Measurements from ENCODE around the gene CDC25C. TPM values are rescaled to one million over a fixed set of nuclear protein-coding genes. Genes with fewer than 3 reads are reported as not detected.

The CDC25C gene
- total RNA-seq, 1 experiment from 2014 or later, result 36.2 TPM

DNA sequence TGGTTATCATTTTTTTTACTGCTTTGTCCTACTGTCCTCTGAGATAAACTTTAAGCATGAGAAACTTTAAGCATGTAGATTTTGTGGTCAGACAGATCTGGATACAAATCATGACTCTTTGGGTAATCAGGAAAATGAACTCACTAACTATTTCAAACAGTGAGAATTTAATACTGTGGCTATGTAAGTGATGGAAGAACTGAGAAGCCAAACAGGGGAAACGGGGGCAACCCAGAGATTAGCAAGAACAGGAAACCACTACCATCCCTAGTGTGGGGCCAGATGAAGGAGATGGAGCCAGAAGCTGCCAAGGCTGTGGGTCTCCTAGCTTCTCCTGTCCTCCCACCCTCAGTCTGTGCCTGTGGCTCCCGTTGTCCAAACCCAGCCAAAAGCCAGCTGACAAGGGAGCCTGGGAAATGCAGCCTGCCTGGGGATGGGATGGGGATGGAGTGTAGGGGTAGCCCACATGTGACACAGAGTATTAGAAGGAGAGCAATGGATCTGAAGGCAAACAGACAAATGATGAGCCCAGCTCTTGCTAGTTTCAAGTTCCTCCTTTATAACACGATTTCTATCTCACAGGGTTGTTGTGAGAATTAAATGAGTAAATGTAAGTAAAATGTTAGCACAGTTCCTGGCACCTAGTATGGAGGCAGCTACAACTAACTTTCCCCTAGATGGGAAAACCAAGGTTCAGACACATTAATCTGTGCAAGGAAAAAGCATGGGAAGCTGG lies 90.8 kb downstream of the CDC25C start:
- no peak overlapping the region for H3K4me3 ChIP-seq
- H3K27me3 ChIP-seq (ENCODE audit: insufficient read depth, low read depth), result peaks cover 52% of the 10 kb centered on the region
- no peaks in the 10 kb centered on the region for H3K36me3 ChIP-seq (ENCODE audit: low read depth)
- H3K27ac ChIP-seq, result no peak overlapping the region
- no peak overlapping the region for H3K4me2 ChIP-seq
- no peaks in the 10 kb centered on the region for H3K4me1 ChIP-seq (replicated peaks; ENCODE audit: insufficient read depth)
- H3F3A ChIP-seq (ENCODE audit: insufficient read depth, low read depth), result no peaks in the 10 kb centered on the region
- H4K20me1 ChIP-seq (ENCODE audit: insufficient read depth), result no peaks in the 10 kb centered on the region
- no peak for DNase-seq
- intact Hi-C loops (cut with micrococcal nuclease; ENCODE audit: unreplicated experiment), result no loop called here
- POLR2A ChIA-PET (ENCODE audit: unreplicated experiment), result interaction anchor here (0.6 kb wide), 1 partner anchor 177 kb away, joined by 4 read pairs; no protein-coding TSS in a partner anchor
- H3K9me2 ChIP-seq (ENCODE audit: insufficient read depth), result no peaks in the 10 kb centered on the region
- H3K9me3 ChIP-seq (ENCODE audit: insufficient read depth, low read depth), result no peaks in the 10 kb centered on the region
- CTCF ChIA-PET, result no interaction called here
- TF ChIP-seq, protein P1, sequence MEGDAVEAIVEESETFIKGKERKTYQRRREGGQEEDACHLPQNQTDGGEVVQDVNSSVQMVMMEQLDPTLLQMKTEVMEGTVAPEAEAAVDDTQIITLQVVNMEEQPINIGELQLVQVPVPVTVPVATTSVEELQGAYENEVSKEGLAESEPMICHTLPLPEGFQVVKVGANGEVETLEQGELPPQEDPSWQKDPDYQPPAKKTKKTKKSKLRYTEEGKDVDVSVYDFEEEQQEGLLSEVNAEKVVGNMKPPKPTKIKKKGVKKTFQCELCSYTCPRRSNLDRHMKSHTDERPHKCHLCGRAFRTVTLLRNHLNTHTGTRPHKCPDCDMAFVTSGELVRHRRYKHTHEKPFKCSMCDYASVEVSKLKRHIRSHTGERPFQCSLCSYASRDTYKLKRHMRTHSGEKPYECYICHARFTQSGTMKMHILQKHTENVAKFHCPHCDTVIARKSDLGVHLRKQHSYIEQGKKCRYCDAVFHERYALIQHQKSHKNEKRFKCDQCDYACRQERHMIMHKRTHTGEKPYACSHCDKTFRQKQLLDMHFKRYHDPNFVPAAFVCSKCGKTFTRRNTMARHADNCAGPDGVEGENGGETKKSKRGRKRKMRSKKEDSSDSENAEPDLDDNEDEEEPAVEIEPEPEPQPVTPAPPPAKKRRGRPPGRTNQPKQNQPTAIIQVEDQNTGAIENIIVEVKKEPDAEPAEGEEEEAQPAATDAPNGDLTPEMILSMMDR (conservative IDR thresholded peaks at IDR 0.05), result no peak
- TF ChIP-seq EZH2 (IDR thresholded peaks at IDR 0.05; ENCODE audit: low read depth), result no peak
- BruUV-seq (replicated peaks), result no TSS peak
- no peak overlapping the region for H2AFZ ChIP-seq
- H3K79me2 ChIP-seq (ENCODE audit: low read depth), result no peaks in the 10 kb centered on the region

DNA sequence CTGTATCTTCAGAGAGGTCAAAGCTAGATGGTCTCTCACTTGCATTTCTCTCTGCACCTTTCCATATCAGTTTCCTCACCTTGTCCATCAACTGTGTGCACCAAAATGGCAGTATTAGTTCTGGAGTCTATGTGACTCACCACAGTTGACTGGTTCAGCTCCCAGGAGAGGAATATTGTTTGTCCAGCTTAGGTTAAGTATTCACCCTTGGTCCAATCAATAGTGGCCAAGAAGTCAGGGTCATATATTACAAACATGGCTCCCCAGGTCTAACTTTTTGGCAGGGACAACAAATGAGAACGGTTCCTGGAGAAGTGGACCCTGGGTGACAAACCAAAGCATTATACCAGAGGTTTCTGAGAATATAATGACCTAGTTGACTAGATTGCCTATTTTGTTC lies 93.6 kb downstream of the CDC25C start:
- ChIA-PET POLR2A (ENCODE audit: unreplicated experiment) (no interaction called here), CTCF (interaction anchor here (0.6 to 0.7 kb wide), 2 partner anchors 539 to 1859 kb away, joined by 3 to 7 read pairs; no protein-coding TSS in a partner anchor)
- intact Hi-C loops (cut with micrococcal nuclease; ENCODE audit: unreplicated experiment), result no loop called here

More for the DNA sequence above, 93.6 kb downstream of the CDC25C start:
- no peaks in the 10 kb centered on the region for H3K9me2 ChIP-seq (ENCODE audit: insufficient read depth)
- DNase-seq, result no peak
- no peak overlapping the region for H3K4me2 ChIP-seq
- H3K27me3 ChIP-seq (ENCODE audit: insufficient read depth, low read depth), result peaks cover 44% of the 10 kb centered on the region
- no peaks in the 10 kb centered on the region for H3F3A ChIP-seq (ENCODE audit: insufficient read depth, low read depth)
- H3K4me1 ChIP-seq (replicated peaks; ENCODE audit: insufficient read depth), result no peaks in the 10 kb centered on the region
- no TSS peak for BruUV-seq (replicated peaks)
- no peaks in the 10 kb centered on the region for H3K9me3 ChIP-seq (ENCODE audit: insufficient read depth, low read depth)
- no peak for TF ChIP-seq EZH2 (IDR thresholded peaks at IDR 0.05; ENCODE audit: low read depth)
- TF ChIP-seq, protein P1 (conservative IDR thresholded peaks at IDR 0.05), result no peak
- H3K27ac ChIP-seq, result no peak overlapping the region
- H3K79me2 ChIP-seq (ENCODE audit: low read depth), result no peaks in the 10 kb centered on the region
- H3K4me3 ChIP-seq, result no peak overlapping the region
- no peak overlapping the region for H2AFZ ChIP-seq
- H4K20me1 ChIP-seq (ENCODE audit: insufficient read depth), result no peaks in the 10 kb centered on the region
- H3K36me3 ChIP-seq (ENCODE audit: low read depth), result no peaks in the 10 kb centered on the region

Other genes with a start within 250 kb of the CDC25C start
- 0.35 TPM in 1 of 2 replicates, not detected in the other for gene WNT8A, start 247.8 kb downstream of the CDC25C start, total RNA-seq (2021)
- gene NME5, start 192.4 kb downstream of the CDC25C start, total RNA-seq (2021), result 0.98 and 1.9 TPM in 2 replicates
- gene BRD8, start 153.2 kb downstream of the CDC25C start, total RNA-seq (2021), result 126 and 171 TPM in 2 replicates
- gene KIF20A, start 152.7 kb downstream of the CDC25C start, total RNA-seq (2021), result 63.6 and 88.6 TPM in 2 replicates
- gene CDC23, start 118.5 kb downstream of the CDC25C start, total RNA-seq (2021), result 40.5 and 42.4 TPM in 2 replicates
- gene GFRA3, start 57.2 kb downstream of the CDC25C start, total RNA-seq (2021), result 0.68 TPM in 1 of 2 replicates, not detected in the other
- 46.6 and 65.1 TPM in 2 replicates for gene FAM53C, start 6.5 kb upstream of the CDC25C start, total RNA-seq (2021)
- gene KDM3B, start 20.9 kb upstream of the CDC25C start, total RNA-seq (2021), result 75.0 and 76.7 TPM in 2 replicates
- gene REEP2, start 107.3 kb upstream of the CDC25C start, total RNA-seq (2021), result 0.87 and 1.3 TPM in 2 replicates
- gene EGR1, start 133.7 kb upstream of the CDC25C start, total RNA-seq (2021), result 24.7 and 31.0 TPM in 2 replicates
- gene ETF1, start 211.4 kb upstream of the CDC25C start, total RNA-seq (2021), result 61.8 and 84.9 TPM in 2 replicates
- 252 and 256 TPM in 2 replicates for gene HSPA9, start 243.6 kb upstream of the CDC25C start, total RNA-seq (2021)

Data from PC-9 (cell line).